ENCODE data around the gene TMPRSS11B. TPM values are rescaled to one million over a fixed set of nuclear protein-coding genes. Genes with fewer than 3 reads are reported as not detected.

TMPRSS11B gene
- polyA plus RNA-seq, 1 donor from 2014 or later = not detected

Other genes starting within 250 kb of the TMPRSS11B start
- gene TMPRSS11F, start 115.8 kb downstream of the TMPRSS11B start, polyA plus RNA-seq = not detected in 2 replicates
- 131 and 139 TPM in 2 replicates for gene YTHDC1, start 104.4 kb upstream of the TMPRSS11B start, polyA plus RNA-seq
- gene TMPRSS11E, start 201.8 kb upstream of the TMPRSS11B start, polyA plus RNA-seq = not detected in 2 replicates